ENCODE data around the gene KIZ. TPM values are rescaled to one million over a fixed set of nuclear protein-coding genes. Genes with fewer than 3 reads are reported as not detected.

The KIZ gene
- total and polyA plus RNA-seq, 2 of the 4 experiments (the other 2 are of a cell fraction), result 9.9 to 14.0 TPM

GRCh38 chr20:21235484-21236445 lies 109.9 kb downstream of the KIZ start:
- no peak overlapping the region for H3K14ac ChIP-seq (replicated peaks; ENCODE audit: low read depth, low read length)
- no peak overlapping the region for H2AK9ac ChIP-seq (replicated peaks; ENCODE audit: low read depth, low read length, poor library complexity)
- no peak overlapping the region for H3K56ac ChIP-seq (ENCODE audit: extremely low read depth, insufficient read depth, low read length)
- no peak overlapping the region for H2AFZ ChIP-seq (replicated peaks; ENCODE audit: low read length, poor library complexity)
- in situ Hi-C loops (cut with MboI; ENCODE audit: low sequenced_read_pairs) (loop anchor here (5.0 to 25.0 kb wide), 2 partner anchors 267 to 373 kb away; no protein-coding TSS in a partner anchor), intact Hi-C loops (cut with micrococcal nuclease) (loop anchor here (1.0 to 10.0 kb wide), 9 partner anchors 67 to 398 kb away; partner anchors contain the start of genes NKX2-4 and XRN2), dilution Hi-C loops (cut with HindIII; ENCODE audit: low sequenced_read_pairs, unreplicated experiment) (no loop called here)
- no peaks in the 10 kb centered on the region for H3K9me1 ChIP-seq (ENCODE audit: insufficient read depth, low read length)
- H3K4me2 ChIP-seq (ENCODE audit: low read depth, low read length), result no peak overlapping the region
- ChIA-PET POLR2A (ENCODE audit: unreplicated experiment) (no interaction called here), CTCF (interaction anchor here (0.6 to 2.8 kb wide), 24 partner anchors 9 to 762 kb away, joined by 3 to 40 read pairs (median 4); no protein-coding TSS in a partner anchor)
- no peak overlapping the region for H3K4ac ChIP-seq (ENCODE audit: low read depth, low read length)
- no peaks in the 10 kb centered on the region for H3K79me1 ChIP-seq (ENCODE audit: low read depth in 1 of 2, low read length in 2 of 2)
- no peaks in the 10 kb centered on the region for H4K20me1 ChIP-seq (ENCODE audit: insufficient read depth, low read length)
- no peak overlapping the region for H3K4me3 ChIP-seq (ENCODE audit: insufficient read depth, low read depth, low read length)
- H2BK120ac ChIP-seq (ENCODE audit: low read depth, low read length), result no peak overlapping the region
- 17% methylated on average over 1 of the region's 15 CpGs; no CpG with 5 or more reads in 1 of the 2 experiments for WGBS, 2 experiments (ENCODE audit: extremely low coverage in 2 of 2, insufficient read length in 1 of 2)
- H2BK5ac ChIP-seq (ENCODE audit: low read depth, low read length, poor library complexity, severe bottlenecking), result no peak overlapping the region
- H3K27me3 ChIP-seq (ENCODE audit: control insufficient read depth, insufficient read depth, low read length), result no peaks in the 10 kb centered on the region
- H3K18ac ChIP-seq (ENCODE audit: low read depth, low read length), result no peak overlapping the region
- peak; percentile 66 for DNase-seq
- H2AK5ac ChIP-seq (ENCODE audit: low read depth, low read length), result no peak overlapping the region
- no peak overlapping the region for H2BK15ac ChIP-seq (ENCODE audit: low read depth, low read length)
- peak; percentile 93 for ATAC-seq (ENCODE audit: low read depth)
- H3K9ac ChIP-seq (ENCODE audit: low read depth, low read length), result no peak overlapping the region
- H2BK20ac ChIP-seq (ENCODE audit: low read depth, low read length), result no peak overlapping the region
- H3K23ac ChIP-seq (ENCODE audit: low read depth, low read length), result no peak overlapping the region
- no peak overlapping the region for H4K8ac ChIP-seq (ENCODE audit: low read depth in 2 of 2, low read length in 2 of 2)
- H3K36me3 ChIP-seq (ENCODE audit: control insufficient read depth, insufficient read depth, low read length), result peaks cover 4% of the 10 kb centered on the region
- no peak overlapping the region for H4K91ac ChIP-seq (ENCODE audit: insufficient read depth, low read depth, low read length)
- H3K4me1 ChIP-seq (ENCODE audit: control insufficient read depth, insufficient read depth, low read length), result no peaks in the 10 kb centered on the region
- H4K5ac ChIP-seq (ENCODE audit: low read depth, low read length), result no peak overlapping the region
- no peaks in the 10 kb centered on the region for H3K9me3 ChIP-seq (ENCODE audit: control insufficient read depth, insufficient read depth, low read length)
- BruUV-seq (replicated peaks), result no TSS peak
- no peak overlapping the region for H3K27ac ChIP-seq (ENCODE audit: insufficient read depth, low read length)
- TF ChIP-seq CHD1 (IDR thresholded peaks at IDR 0.05; ENCODE audit: low read depth, low read length), result no peak
- TF ChIP-seq MXI1 (IDR thresholded peaks at IDR 0.05; ENCODE audit: borderline replicate concordance, low read depth, low read length), result no peak
- TF ChIP-seq RAD21 (IDR thresholded peaks at IDR 0.05; ENCODE audit: low read length), result peak; percentile 84
- TF ChIP-seq RFX5 (IDR thresholded peaks at IDR 0.05; ENCODE audit: low read depth, low read length), result no peak
- no peak for TF ChIP-seq ELK1 (IDR thresholded peaks at IDR 0.05; ENCODE audit: borderline replicate concordance, low read depth, low read length)
- TF ChIP-seq, protein P1, sequence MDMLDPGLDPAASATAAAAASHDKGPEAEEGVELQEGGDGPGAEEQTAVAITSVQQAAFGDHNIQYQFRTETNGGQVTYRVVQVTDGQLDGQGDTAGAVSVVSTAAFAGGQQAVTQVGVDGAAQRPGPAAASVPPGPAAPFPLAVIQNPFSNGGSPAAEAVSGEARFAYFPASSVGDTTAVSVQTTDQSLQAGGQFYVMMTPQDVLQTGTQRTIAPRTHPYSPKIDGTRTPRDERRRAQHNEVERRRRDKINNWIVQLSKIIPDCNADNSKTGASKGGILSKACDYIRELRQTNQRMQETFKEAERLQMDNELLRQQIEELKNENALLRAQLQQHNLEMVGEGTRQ (IDR thresholded peaks at IDR 0.05; ENCODE audit: low read depth, low read length), result no peak
- no peak for TF ChIP-seq MAZ (IDR thresholded peaks at IDR 0.05; ENCODE audit: borderline replicate concordance, low read depth, low read length)
- TF ChIP-seq, protein P2, sequence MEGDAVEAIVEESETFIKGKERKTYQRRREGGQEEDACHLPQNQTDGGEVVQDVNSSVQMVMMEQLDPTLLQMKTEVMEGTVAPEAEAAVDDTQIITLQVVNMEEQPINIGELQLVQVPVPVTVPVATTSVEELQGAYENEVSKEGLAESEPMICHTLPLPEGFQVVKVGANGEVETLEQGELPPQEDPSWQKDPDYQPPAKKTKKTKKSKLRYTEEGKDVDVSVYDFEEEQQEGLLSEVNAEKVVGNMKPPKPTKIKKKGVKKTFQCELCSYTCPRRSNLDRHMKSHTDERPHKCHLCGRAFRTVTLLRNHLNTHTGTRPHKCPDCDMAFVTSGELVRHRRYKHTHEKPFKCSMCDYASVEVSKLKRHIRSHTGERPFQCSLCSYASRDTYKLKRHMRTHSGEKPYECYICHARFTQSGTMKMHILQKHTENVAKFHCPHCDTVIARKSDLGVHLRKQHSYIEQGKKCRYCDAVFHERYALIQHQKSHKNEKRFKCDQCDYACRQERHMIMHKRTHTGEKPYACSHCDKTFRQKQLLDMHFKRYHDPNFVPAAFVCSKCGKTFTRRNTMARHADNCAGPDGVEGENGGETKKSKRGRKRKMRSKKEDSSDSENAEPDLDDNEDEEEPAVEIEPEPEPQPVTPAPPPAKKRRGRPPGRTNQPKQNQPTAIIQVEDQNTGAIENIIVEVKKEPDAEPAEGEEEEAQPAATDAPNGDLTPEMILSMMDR (conservative IDR thresholded peaks at IDR 0.05; ENCODE audit: low read depth, low read length), result peak; percentile 89
- TF ChIP-seq NFE2L2 (IDR thresholded peaks at IDR 0.05; ENCODE audit: low read depth, low read length), result no peak
- peak; percentile 90 for TF ChIP-seq SMC3 (IDR thresholded peaks at IDR 0.05; ENCODE audit: low read depth, low read length)
- TF ChIP-seq RCOR1 (IDR thresholded peaks at IDR 0.05; ENCODE audit: insufficient replicate concordance, low read length), result no peak
- no peak for TF ChIP-seq FOS (IDR thresholded peaks at IDR 0.05; ENCODE audit: low read depth, low read length)
- no peak for TF ChIP-seq BHLHE40 (IDR thresholded peaks at IDR 0.05; ENCODE audit: low read depth, low read length)

All from IMR-90 (cell line).